ENCODE results near the gene NDRG2. TPM values are rescaled to one million over a fixed set of nuclear protein-coding genes. Genes with fewer than 3 reads are reported as not detected.

NDRG2 gene
- total RNA-seq, 4 donors from 2014 or later: 269 to 433 (median 295) TPM

DNA sequence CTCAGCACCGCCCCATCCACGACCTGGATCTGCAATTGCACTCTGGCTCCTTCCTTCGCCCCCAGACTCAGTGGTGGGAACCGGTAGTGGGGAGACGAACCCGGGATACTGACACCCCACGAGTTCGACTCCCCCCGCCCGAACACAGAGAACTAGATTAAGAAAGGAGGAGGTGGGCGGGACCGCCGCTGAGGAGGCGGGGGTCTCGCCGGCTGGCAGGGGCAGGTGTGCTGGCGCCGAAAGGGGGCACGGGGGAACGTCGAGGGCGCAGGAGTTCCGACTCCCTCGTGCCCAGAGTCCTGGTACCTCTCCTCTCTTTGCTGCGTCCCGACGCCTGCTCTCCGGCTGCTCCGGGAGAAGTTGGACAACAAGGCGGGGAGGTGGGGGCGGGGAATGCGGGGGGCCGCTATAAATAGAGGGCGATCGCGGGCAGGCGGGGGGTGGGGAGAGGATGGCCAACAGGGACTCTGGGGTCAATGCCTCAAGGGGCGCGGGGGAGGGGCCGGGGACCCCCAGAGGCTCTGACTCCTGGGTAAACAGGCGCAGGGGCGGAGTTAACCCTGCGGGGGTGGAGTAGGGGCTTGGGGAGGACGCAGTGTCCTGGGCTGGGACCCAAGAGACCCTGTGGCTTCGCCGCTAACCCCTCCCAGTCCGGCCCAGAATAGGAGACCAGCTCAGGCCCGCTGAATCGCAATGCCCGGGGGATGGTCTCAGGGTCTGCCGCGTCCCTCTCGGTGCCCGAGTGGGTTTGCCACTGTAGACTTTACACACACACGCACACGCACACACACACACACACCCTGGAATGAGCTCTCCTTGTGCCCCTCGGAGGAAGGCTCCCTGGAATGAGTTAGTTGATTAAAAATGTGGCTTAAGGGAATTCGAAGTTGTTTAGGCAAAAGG lies 761 bp upstream of the NDRG2 start:
- H3K27ac ChIP-seq: peak overlapping the region; percentile 94
- TF ChIP-seq, protein P1, sequence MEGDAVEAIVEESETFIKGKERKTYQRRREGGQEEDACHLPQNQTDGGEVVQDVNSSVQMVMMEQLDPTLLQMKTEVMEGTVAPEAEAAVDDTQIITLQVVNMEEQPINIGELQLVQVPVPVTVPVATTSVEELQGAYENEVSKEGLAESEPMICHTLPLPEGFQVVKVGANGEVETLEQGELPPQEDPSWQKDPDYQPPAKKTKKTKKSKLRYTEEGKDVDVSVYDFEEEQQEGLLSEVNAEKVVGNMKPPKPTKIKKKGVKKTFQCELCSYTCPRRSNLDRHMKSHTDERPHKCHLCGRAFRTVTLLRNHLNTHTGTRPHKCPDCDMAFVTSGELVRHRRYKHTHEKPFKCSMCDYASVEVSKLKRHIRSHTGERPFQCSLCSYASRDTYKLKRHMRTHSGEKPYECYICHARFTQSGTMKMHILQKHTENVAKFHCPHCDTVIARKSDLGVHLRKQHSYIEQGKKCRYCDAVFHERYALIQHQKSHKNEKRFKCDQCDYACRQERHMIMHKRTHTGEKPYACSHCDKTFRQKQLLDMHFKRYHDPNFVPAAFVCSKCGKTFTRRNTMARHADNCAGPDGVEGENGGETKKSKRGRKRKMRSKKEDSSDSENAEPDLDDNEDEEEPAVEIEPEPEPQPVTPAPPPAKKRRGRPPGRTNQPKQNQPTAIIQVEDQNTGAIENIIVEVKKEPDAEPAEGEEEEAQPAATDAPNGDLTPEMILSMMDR (IDR thresholded peaks at IDR 0.05): no peak
- TF ChIP-seq POLR2A (IDR thresholded peaks at IDR 0.05) (no peak), EP300 (IDR thresholded peaks at IDR 0.05) (no peak), POLR2AphosphoS5 (IDR thresholded peaks at IDR 0.05) (no peak)
- no peaks in the 10 kb centered on the region for H3K9me3 ChIP-seq
- no peaks in the 10 kb centered on the region for H3K27me3 ChIP-seq
- peak; percentile 84 to 85 for DNase-seq (ENCODE audit: low spot score in 2 of 2)
- H3K36me3 ChIP-seq: peaks cover 12% of the 10 kb centered on the region
- H3K4me3 ChIP-seq: peak overlapping the region; percentile 86
- peaks cover 55% of the 10 kb centered on the region for H3K4me1 ChIP-seq
- WGBS: 14% methylated on average over 21 of the region's 58 CpGs

GRCh38 chr14:21023817-21024584 lies 860 bp downstream of the NDRG2 start:
- 22% methylated on average over 17 of the region's 17 CpGs for WGBS
- no peaks in the 10 kb centered on the region for H3K9me3 ChIP-seq
- no peaks in the 10 kb centered on the region for H3K27me3 ChIP-seq
- TF ChIP-seq POLR2A (IDR thresholded peaks at IDR 0.05) (no peak), EP300 (IDR thresholded peaks at IDR 0.05) (no peak), POLR2AphosphoS5 (IDR thresholded peaks at IDR 0.05) (no peak)
- TF ChIP-seq, protein P1 (IDR thresholded peaks at IDR 0.05): no peak
- peak overlapping the region; percentile 86 for H3K4me3 ChIP-seq
- peak in 1 of 2 donors; percentile 74 for DNase-seq (ENCODE audit: low spot score in 2 of 2)
- H3K36me3 ChIP-seq: peaks cover 28% of the 10 kb centered on the region
- peak overlapping the region; percentile 94 for H3K27ac ChIP-seq
- H3K4me1 ChIP-seq: peaks cover 58% of the 10 kb centered on the region

DNA sequence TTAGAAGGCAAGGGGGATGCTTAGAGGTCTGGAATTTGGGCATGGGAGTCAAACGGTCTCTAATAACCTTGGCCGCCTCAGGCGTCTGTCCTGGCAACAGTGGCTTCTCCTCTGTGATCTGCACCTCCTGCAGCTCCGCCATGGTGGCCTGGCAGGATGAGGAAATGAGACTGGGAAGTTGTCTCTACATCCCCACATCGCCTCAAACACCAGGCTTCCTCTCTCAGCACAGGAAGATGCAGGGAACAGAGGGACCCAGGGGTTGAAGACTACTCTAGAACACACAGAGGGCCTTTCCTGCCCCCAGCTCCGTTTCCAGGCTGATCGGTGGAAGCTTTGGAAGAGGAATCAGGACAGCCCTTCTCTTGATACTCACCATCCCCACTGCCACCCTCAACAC lies 1.7 kb downstream of the NDRG2 start:
- peaks cover 58% of the 10 kb centered on the region for H3K4me1 ChIP-seq
- WGBS: 66% methylated on average over 7 of the region's 7 CpGs
- peak overlapping the region; percentile 94 for H3K27ac ChIP-seq
- peaks cover 36% of the 10 kb centered on the region for H3K36me3 ChIP-seq
- DNase-seq (ENCODE audit: low spot score in 2 of 2): peak in 1 of 2 donors; percentile 58
- no peaks in the 10 kb centered on the region for H3K9me3 ChIP-seq
- H3K4me3 ChIP-seq: peak overlapping the region; percentile 86
- TF ChIP-seq EP300 (IDR thresholded peaks at IDR 0.05) (no peak), POLR2A (IDR thresholded peaks at IDR 0.05) (no peak), POLR2AphosphoS5 (IDR thresholded peaks at IDR 0.05) (no peak)
- TF ChIP-seq, protein P1 (IDR thresholded peaks at IDR 0.05): no peak
- H3K27me3 ChIP-seq: no peaks in the 10 kb centered on the region

DNA sequence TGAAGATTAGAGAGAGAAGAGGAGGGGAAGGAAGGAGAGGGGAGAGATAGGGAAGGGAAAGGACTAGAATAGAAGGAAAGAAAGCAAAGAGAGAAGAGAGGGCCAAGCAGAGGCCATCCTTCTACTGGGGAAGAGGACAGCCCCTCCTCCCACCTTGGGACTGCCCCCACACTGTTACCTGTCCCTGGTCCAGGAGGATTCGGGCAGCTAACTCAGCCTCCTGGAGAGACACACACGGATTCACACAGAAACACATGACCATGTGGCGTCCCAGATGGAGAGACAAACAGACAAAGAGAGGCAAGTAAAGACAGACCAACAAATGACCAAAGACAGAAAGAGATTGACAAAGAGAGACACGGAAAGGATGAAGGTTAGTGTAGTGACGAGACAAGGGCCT lies 2.2 kb downstream of the NDRG2 start:
- TF ChIP-seq EP300 (IDR thresholded peaks at IDR 0.05): no peak
- H3K27ac ChIP-seq: peak overlapping the region; percentile 94
- no peak for DNase-seq (ENCODE audit: low spot score in 2 of 2)
- no peaks in the 10 kb centered on the region for H3K27me3 ChIP-seq
- peak overlapping the region; percentile 86 for H3K4me3 ChIP-seq
- peaks cover 41% of the 10 kb centered on the region for H3K36me3 ChIP-seq
- H3K9me3 ChIP-seq: no peaks in the 10 kb centered on the region
- 79% methylated on average over 5 of the region's 5 CpGs for WGBS
- peaks cover 58% of the 10 kb centered on the region for H3K4me1 ChIP-seq

- Histone ChIP-seq H3K9me3 (no peaks in the 10 kb centered on the region), H3K4me3 (no peak overlapping the region), H3K27ac (peak overlapping the region; percentile 94), H3K36me3 (peaks cover 49% of the 10 kb centered on the region), H3K4me1 (peaks cover 50% of the 10 kb centered on the region), H3K27me3 (no peaks in the 10 kb centered on the region)
- DNase-seq (ENCODE audit: low spot score in 2 of 2): peak in 1 of 2 donors; percentile 62
- 81% methylated on average over 5 of the region's 5 CpGs for WGBS
- no peak for TF ChIP-seq POLR2A (IDR thresholded peaks at IDR 0.05)
- TF ChIP-seq POLR2AphosphoS5 (IDR thresholded peaks at IDR 0.05): no peak
- no peak for TF ChIP-seq EP300 (IDR thresholded peaks at IDR 0.05)
- TF ChIP-seq, protein P1 (IDR thresholded peaks at IDR 0.05): no peak
Measured at GRCh38 chr14:21020977-21021545, 3.8 kb downstream of the NDRG2 start.
